ENCODE data around the gene RNPEP.
"Not testable (repeated sequence)": the region's sequence is repeated elsewhere in the genome, so short reads cannot be mapped to it uniquely, and the experiment has no call there.

RNPEP gene, protein sequence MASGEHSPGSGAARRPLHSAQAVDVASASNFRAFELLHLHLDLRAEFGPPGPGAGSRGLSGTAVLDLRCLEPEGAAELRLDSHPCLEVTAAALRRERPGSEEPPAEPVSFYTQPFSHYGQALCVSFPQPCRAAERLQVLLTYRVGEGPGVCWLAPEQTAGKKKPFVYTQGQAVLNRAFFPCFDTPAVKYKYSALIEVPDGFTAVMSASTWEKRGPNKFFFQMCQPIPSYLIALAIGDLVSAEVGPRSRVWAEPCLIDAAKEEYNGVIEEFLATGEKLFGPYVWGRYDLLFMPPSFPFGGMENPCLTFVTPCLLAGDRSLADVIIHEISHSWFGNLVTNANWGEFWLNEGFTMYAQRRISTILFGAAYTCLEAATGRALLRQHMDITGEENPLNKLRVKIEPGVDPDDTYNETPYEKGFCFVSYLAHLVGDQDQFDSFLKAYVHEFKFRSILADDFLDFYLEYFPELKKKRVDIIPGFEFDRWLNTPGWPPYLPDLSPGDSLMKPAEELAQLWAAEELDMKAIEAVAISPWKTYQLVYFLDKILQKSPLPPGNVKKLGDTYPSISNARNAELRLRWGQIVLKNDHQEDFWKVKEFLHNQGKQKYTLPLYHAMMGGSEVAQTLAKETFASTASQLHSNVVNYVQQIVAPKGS
- total RNA-seq: 27.2 reads per million, percentile 54 among the genes with 10 or more reads in this experiment

DNA sequence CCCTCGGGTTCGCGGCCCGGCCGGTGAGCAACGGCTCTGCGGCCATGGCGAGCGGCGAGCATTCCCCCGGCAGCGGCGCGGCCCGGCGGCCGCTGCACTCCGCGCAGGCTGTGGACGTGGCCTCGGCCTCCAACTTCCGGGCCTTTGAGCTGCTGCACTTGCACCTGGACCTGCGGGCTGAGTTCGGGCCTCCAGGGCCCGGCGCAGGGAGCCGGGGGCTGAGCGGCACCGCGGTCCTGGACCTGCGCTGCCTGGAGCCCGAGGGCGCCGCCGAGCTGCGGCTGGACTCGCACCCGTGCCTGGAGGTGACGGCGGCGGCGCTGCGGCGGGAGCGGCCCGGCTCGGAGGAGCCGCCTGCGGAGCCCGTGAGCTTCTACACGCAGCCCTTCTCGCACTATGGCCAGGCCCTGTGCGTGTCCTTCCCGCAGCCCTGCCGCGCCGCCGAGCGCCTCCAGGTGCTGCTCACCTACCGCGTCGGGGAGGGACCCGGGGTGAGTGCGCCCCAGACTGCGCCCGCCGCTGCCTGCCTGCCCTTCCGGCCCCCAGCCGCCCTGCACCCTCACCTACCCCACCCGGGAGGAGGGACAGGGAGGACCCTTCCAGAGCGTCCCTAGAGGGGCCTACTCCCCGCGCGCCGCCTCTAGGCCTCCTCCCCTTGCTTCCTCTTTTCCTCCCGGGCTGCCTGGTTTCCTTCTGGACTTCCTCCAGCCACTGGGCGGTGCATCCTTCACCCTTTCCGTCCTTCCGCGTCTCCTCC, at the start of gene RNPEP:
Gene RNPEP, plus strand, starts transcription at position 26 of the 757 bp plus-strand sequence. Its CDS starts 19 bp downstream, at position 45.
- peak; percentile 41 for DNase-seq

DNA sequence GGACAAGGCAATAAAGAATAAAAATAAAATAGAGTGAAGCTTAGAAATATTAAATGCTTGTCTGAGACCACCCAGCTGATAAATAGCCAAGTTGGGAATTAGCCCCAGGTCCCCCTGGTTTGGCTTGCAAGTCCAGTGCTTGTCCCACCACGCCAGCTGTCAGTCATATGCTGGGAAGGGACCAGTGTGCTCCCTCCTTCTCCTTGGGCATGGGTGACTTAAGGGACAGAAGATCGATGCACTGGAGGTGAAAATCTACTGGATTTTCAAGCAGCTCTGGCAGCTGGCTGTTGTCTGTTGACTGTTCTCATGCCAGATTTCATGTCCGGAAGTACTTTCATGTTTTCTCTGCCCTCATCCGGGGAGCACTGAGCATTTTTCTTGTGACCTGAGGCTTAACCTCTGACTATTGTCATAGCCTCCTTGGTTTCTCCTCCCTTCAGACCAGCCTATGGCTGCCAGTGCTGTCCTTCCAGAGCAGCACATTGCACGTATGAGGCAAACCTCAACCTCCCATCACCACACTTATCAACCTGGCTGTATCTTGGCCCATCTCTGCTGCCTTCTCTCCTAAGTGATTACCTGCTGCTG, 48.5 kb upstream of the RNPEP start:
- DNase-seq: no peak

DNA sequence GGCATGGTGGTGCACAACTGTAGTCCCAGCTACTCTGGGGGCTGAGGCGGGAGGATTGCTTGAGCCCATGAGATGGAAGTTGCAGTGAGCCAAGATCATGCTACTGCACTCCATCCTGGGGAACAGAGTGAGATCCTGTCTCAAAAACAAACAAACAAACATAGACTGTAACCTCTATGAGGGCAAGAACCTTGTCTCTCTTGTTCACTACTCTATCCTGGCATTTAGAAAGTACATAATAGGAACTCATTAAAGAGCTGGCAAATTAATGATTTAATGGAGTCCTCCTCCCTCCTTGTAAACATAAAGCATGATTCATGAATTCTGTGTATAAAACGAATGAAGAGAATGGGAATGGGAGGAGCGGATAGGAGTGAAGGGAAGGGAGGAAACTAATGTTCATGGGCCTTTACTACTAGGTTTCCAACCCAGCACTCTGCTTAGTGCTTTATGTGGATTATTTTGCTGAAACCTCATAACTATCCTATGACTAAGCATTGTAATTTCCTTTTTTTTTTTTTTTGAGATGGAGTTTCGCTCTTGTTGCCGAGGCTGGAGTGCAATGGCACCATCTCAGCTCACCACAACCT, 44.7 kb upstream of the RNPEP start:
- no peak for DNase-seq

DNA sequence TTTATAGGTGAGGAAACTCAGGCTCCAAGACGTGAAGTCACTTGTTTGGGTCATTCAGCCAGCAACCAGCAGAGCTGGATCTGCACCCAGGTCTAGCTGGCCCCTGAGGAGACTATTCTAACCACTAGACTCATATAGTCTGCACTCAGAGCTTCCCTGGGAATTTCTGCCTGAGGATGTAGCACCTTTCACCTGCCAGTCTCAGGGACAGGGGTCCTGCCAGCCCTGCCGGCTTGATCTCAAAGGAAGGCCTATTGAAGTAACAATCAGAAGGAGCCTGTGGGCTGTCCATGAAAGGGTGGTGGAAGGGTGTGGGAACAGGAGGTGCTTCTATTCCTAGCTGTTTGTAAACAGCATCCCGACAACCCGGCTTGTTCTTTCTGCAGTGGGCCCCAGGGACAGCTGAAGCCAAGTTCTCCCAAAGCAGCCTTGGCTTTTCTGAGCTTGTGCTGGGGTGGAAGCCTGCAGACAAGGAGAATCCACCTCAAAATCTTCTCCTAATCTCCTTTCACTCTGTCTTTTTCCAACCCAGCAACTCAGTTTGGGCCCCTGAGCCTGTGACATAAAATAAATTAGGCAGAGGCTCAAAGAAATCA, 43.9 kb upstream of the RNPEP start:
- no peak for DNase-seq

DNA sequence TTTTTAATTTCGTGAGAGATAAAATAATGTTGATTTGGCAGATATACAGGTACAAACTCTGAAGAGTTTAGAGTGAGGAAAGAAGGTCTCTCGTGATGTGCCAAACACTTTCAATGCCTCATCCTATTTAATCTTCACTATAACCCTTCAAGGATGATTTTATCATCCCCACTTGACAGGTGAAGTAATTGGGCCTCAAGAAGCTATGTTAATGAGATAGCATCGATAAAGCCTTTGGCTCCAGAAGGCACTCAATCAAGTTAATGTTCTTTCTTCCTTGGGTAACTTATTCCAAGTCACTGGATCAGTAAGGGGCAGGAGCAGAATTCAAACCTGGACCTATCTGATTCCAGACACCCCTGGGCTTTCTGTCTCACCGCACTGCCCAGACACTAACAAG, 43.3 kb upstream of the RNPEP start:
- DNase-seq: no peak

DNA sequence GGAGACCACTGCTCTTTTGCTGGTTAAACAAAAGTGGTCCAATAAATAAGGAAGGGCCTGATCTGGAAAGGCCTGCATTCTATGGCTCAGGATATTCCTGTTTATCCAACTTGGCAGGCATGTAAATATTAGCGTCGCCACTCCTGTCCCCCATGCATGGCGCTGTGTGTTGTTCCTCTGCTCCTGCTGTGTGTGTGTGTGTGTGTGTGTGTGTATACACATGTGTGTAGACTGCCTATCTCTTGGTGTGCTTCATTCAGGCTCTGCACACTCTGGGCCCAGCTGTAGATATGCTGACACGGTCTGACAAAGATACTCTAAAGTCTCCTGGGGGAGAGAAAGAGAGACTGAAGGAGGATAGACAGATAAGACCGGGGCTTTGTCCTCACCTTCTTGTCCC, 42.9 kb upstream of the RNPEP start:
- no peak for DNase-seq

DNA sequence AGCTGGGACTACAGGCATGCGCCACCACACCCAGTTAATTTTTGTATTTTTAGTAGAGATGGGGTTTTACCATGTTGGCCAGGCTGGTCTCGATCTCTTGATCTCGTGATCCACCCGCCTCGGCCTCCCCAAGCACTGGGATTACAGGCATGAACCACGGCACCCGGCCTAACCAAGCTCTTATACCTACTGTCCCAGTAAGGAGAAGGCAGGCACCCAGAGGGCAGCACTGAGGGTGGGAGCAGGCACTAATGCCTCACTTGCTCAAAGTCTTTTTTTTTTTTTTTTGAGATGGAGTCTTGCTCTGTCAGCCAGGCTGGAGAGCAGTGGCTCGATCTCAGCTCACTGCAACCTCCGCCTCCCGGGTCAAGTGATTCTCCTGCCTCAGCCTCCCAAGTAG, 42.1 kb upstream of the RNPEP start:
- DNase-seq: not testable (repeated sequence)

DNA sequence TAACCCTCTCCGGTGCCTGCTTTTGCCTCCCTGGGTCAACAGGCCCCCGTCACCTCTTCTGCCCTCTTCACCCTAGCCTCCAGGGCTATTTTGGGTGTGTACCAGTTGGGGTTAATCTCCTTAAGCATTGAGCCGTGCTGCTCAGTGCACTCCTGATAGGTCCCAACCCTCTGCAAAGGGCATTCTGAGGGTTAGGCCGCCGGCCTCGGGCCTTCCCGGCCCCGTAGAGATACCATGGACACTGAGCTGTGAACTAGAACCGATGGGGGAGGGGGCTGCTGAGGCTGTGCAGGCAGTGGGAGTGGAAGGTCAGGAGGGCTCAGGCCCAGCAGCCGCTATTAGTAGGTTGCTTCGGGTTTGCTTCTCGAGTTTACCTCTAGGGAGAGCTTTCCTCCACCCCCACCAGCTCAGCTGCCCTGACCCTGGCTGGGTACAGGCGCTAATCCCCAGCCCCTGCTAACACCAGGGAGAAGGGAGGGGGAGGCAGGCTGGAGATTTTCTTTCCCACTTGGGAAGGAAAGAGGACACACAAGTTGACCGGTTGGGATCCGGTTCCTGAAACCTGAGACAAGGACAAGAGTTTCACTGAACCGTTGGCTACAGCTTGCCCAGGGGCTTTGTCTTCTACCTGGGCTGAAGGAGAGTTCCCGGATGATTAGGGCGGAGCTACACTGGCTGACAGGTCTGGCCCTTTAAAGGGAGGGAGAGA, 40.9 kb upstream of the RNPEP start:
- no peak for DNase-seq

DNA sequence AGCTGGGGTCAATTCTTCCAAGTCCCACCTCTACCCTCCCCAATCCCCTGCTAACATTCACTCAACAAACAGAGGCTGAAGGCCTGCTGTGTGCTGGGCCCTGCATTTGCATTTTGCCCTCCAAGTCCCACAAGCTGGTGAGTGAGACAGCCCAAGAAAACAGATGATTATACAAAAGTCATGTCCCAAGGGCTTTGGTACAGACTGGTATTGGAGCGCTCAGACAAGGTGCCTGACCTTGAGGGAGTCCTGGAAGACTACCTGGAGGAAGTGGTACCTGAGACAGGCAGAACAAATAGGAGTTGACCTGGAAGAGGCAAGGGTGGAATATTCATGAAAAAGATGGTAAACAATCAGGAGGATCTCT, 40.3 kb upstream of the RNPEP start:
- no peak for DNase-seq

DNA sequence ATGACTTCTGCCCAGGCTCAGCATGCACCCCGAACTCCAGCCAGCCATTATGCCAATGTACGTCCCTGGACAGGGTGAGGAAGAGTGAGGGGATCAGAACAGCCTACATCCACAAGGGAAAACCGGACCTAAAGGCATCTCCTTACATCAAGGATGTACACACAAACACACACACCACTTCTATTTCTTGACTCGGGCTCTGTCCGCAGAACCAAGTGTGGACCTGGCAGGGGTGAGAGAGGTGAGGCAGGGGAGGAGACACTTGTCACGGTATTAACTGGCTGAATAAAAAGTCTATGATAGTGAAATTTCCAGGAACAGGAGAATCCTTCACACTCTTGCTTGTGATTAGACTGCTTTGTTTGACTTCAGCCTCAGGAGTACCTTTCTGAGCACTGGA, 38.4 kb upstream of the RNPEP start:
- DNase-seq: no peak

DNA sequence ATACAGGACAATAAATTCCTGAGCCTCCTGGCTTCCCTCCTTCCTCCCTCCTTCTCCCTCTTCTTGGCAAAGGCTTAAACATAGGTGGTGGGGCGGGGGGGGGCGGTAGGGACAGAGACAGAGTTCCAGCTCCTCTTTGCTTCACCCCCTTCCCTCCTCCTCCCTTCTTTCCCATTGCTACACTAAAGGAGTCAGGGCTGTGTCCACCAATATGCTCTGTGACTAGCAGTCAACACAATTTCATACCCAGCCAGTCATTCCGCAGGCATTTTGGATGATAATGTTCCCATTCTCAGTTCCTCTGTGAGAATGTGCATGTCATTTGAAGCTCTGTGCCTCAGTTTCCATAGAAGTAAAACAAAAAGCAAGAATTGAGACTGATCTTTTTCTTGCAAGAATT, 37.8 kb upstream of the RNPEP start:
- DNase-seq: no peak

DNA sequence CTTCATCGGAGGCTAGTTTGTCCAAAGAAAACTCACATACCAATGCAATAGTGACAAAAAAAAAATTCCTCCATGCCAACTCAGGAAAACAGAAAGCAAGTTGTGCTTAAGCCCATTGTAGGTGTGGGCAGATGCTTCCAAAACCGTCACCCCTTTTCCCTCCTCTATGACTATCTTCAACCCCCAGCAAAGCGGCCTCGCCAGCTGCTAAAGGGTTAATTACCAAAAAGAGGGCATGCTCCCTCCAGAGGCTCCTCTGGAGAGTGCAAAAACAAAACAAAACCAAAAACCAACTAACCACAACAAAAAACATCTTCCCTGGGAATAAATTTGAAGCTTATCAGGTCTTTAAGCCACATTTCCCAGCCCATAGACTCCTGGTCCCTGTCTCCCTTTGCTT, 37.3 kb upstream of the RNPEP start:
- no peak for DNase-seq

DNA sequence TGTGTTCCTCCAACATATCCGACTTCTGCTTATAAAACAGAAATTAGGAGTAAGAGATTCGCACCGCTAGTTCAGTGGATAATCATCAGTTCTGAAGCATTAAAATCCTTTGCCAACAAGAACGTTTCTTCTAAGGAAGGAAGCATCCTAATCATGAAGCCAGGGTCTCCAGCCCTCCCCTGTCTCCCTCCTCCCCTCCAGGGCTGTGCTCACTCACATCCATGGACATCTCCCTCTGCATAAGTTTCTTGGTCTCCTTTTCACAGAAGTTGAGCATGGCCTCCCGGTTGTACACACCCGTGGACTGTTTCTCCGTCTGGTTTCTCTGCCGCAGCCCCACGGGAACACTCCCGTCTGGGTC, 36.6 kb upstream of the RNPEP start:
- no peak for DNase-seq

DNA sequence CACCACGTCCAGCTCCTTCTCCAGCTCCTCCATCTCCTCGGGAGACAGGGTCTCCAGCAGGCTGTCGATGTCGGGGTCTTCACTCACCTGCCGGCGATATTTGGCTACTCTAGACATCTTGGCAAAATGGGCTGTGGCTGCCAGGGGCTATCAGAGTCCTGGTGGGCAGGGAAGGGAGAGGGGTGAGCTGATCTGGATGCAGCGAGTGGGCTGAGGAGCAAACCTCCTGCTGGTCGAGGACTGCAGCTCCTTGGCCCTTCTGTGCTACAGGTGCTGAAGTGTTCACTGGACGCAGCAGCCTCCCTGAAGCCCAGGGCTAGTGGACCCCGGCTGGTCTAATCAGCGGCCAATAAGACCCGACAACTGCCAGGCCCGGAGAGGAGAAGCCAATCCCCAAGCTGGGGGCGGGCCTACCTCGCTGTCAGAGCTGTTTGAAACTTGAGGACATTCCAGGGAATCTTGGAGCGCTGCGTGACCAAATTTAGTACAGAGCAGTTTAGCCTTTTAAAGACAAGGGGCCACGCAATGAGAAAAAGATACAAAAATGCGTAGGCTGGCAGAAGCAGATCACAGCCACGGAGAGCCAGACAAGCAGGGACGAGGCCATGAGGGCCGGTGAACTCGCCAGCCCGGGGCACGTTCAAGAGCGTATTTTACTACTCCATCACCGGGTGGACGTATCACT, 36.1 kb upstream of the RNPEP start, which contains the start of gene LMOD1:
Gene LMOD1, minus strand, starts transcription at position 325 of the 685 bp plus-strand sequence. Its CDS starts 208 bp downstream, at position 117.
- no peak for DNase-seq

DNA sequence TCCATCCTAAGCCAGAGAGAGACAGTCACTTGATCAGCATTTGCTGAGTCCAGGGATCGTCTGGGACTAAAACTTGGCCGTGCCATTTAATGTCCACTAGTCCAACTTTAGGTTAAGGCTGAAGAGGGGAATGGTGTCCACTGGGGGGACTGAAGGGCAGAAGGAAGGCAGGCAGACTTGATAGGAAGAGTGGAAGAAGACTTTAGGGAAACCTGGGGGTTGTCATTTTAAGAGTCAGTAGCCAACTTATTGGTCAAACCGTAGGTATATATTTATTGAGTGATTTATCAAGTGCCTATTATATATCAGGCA, 34.8 kb upstream of the RNPEP start:
- DNase-seq: no peak

DNA sequence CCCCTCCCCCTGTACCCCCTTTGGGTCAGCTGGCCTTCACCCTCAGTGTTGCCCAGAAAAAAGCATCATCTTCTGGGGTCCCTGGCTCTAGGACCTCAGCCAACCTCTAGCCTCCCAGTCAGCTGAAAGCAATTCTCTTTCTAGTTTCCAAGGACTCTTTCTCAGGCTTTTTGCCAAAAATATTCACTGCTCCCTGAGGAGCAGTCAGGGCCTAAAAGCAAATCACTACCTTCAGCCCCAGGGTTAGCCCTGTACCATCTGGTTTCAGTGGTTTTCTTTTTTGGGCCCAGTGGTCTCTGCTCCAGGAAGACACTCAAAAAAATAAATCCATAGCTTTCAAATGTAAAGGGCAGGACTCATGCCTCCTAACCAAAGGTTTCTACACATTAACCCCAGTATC, 33.0 kb upstream of the RNPEP start:
- DNase-seq: no peak

DNA sequence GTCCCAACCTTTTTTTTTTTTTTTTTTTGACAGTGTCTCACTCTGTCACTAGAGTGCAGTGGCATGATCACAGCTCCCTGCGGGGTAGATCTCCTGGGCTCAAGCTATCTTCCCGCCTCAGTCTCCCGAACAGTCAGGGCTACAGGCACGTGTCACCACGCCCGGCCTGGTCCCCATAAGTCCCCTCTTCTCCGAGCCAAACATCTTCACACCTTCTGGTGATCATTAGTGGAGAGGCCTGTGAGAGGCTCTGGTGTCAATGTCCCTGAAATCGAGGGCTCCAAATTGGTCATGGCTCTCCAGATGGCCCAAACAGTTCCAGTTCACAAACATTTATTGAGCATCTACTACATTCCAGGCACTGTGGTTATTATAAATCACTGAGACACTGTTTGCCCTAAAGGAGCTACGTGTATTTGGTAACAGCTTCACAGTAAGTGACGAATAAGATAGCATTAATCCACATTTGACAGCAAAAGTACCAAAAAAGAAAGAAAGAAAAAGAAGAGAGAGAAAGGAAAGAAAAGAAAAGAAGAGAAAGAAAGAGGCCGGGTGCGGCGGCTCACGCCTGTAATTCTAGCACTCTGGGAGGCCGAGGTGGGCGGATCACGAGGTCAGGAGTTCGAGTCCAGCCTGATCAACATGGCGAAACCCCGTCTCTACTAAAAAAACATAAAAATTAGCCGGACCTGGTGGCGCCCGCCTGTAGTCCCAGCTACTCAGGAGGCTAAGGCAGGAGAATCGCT, 28.0 kb upstream of the RNPEP start:
- no peak for DNase-seq

DNA sequence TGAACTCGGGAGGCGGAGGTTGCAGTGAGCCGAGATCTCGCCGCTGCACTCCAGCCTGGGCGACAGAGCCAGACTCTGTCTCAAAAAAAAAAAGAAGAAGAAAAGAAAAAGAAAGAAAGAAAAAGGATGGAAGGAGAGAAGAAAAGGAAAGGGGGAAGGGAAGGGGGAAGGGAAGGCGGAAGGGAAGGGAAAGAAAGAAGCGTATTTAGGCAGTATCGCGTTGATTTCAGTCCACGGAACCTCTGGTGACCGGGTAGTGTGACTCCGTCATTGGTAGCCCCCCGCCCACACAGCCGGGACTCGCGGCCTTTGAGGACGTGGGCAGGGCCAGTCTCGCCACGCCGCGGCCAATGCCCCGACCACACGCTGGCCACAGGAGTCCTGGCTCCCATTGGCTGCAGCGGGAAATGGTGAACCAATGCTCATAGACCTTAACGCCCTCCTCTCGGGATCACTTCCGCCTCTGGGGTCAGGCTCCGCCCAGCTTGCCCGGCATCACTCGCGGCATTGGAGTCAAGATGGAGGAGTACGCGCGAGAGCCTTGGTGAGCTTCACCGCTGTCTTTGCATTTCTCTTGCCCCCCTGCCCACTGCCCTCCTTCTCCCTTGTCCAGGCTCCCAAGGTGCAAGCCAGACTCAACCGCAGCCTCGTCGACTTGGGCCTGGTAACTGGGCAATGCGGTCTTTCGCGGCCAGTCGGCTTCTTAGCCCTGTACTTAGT, 27.3 kb upstream of the RNPEP start, which contains the start of gene TIMM17A:
Gene TIMM17A, plus strand, starts transcription at position 495 of the 720 bp plus-strand sequence. Its CDS starts 24 bp downstream, at position 519.
- peak; percentile 90 for DNase-seq

DNA sequence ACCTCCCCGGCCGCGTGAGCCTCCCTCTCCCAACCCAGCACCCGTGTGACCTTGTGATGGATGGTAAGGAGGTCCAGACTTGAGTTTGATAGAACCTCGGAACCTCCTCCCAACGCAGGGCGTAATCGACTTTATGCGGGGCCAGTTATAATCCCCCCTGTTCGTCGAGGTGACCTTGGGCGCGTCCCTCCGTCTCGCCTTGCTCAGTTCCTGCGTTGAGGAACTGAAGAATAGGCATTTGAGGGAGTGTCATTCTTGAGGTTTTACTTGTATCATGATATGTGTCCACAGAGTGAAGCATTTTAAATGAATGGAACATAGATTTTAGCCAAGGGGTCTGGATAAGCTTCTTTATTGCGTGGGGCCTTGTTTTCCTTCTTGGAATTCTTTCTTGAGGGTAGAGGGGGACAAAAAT, 26.7 kb upstream of the RNPEP start:
- DNase-seq: no peak

DNA sequence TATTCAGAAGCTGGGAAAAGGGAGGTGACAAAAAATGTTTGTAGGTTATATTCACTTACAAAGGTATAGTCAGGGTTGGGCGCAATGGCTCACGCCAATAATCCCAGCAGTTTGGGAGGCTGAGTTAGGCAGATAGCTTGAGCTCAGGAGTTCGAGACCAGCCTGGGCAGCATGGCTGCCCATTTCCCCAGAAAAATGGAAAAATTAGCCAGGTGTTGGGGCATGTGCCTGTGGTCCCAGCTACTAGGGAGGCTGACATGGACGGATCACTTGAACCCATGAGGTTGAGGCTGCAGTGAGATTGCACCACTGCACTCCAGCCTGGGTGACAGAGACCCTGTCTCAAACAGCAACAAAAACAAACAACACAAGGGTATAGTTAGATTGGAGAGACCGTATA, 24.1 kb upstream of the RNPEP start:
- no peak for DNase-seq

Measured in effector CD4-positive, alpha-beta T cell (primary cell).